ENCODE measurements around the gene CHCHD10.
A peak's percentile ranks its signal among the peaks of the same experiment; 100 is the strongest.

CHCHD10 gene

DNA sequence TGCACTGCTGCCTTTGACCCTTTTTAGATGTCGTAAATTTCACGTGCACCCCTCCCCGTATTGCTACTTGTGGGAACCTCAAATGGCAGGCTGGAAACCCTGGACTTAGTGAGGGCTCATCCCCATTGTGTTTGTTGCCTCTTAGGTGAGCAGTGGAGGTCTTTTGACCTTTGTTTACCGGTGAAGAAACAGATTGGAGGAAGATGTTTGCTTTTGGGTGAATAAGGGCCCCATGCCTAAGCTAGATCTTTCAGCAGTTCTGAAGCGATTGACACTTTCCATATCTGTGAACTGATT is 19.8 kb upstream of the CHCHD10 start:
- Histone ChIP-seq H3K27me3 (ENCODE audit: control insufficient read depth in 1 of 2, insufficient read depth in 1 of 2, low read length in 2 of 2) (no peaks in the 10 kb centered on the region), H2AFZ (ENCODE audit: low read depth, low read length) (no peak overlapping the region), H3K4me3 (ENCODE audit: insufficient read depth in 1 of 2, low read depth in 1 of 2, low read length in 2 of 2) (peak overlapping the region; percentile 59 to 97), H2BK5ac (ENCODE audit: low read depth, low read length, poor library complexity, severe bottlenecking) (no peak overlapping the region), H3K4me2 (ENCODE audit: low read length, poor library complexity, severe bottlenecking) (peak overlapping the region; percentile 82), H3K4ac (ENCODE audit: low read depth in 1 of 2, low read length in 2 of 2) (peak overlapping the region in 1 of 2 experiments; percentile 55), H2BK120ac (ENCODE audit: low read depth, low read length) (no peak overlapping the region), H3K79me1 (replicated peaks; ENCODE audit: low read length, poor library complexity, severe bottlenecking) (peaks cover 5% of the 10 kb centered on the region), H3K23ac (ENCODE audit: low read length in 2 of 2) (no peak overlapping the region), H3K9me3 (ENCODE audit: control insufficient read depth, low read length) (no peaks in the 10 kb centered on the region), H3K4me1 (ENCODE audit: control insufficient read depth, insufficient read depth, low read depth, low read length) (peaks cover 26% of the 10 kb centered on the region), H2AK5ac (ENCODE audit: low read length, severe bottlenecking) (no peak overlapping the region), H3K14ac (ENCODE audit: low read length in 2 of 2) (peak overlapping the region in 1 of 2 experiments; percentile 64), H4K8ac (ENCODE audit: low read length) (no peak overlapping the region), H3K9ac (ENCODE audit: low read length) (peak overlapping the region; percentile 97), H3K18ac (ENCODE audit: low read depth in 1 of 2, low read length in 2 of 2) (peak overlapping the region; percentile 26 to 80), H3K36me3 (ENCODE audit: control insufficient read depth in 1 of 2, insufficient read depth in 2 of 2, low read depth in 1 of 2, low read length in 2 of 2) (peaks cover 7 to 13% of the 10 kb centered on the region in 2 experiments), H4K91ac (ENCODE audit: low read length) (no peak overlapping the region), H2BK12ac (ENCODE audit: low read length in 2 of 2) (peak overlapping the region in 1 of 2 experiments; percentile 38), H2BK15ac (ENCODE audit: low read depth, poor library complexity, severe bottlenecking) (no peak overlapping the region), H3K27ac (ENCODE audit: low read length, poor library complexity, severe bottlenecking) (peak overlapping the region; percentile 30)
- WGBS: 5% methylated on average over 5 of the region's 5 CpGs
- DNase-seq: no peak

GRCh38 chr22:23786752-23787599 is 19.2 kb upstream of the CHCHD10 start, which contains the start of gene SMARCB1:
SMARCB1 (plus strand) TSS chr22:23786966; CDS start chr22:23787170, 204 bp downstream.
- Histone ChIP-seq H3K9me3 (ENCODE audit: control insufficient read depth, low read length) (no peaks in the 10 kb centered on the region), H2BK15ac (ENCODE audit: low read depth, poor library complexity, severe bottlenecking) (peak within 1 kb of the TSS; percentile 98), H3K4me1 (ENCODE audit: control insufficient read depth, insufficient read depth, low read depth, low read length) (peaks cover 28% of the 10 kb centered on the region), H4K8ac (ENCODE audit: low read length) (peak within 1 kb of the TSS; percentile 100), H3K27me3 (ENCODE audit: control insufficient read depth in 1 of 2, insufficient read depth in 1 of 2, low read length in 2 of 2) (no peaks in the 10 kb centered on the region), H4K91ac (ENCODE audit: low read length) (peak within 1 kb of the TSS; percentile 99), H3K4me3 (ENCODE audit: insufficient read depth in 1 of 2, low read depth in 1 of 2, low read length in 2 of 2) (peak within 1 kb of the TSS; percentile 94 to 97), H3K79me1 (replicated peaks; ENCODE audit: low read length, poor library complexity, severe bottlenecking) (peaks cover 1% of the 10 kb centered on the region), H3K27ac (ENCODE audit: low read length, poor library complexity, severe bottlenecking) (peak within 1 kb of the TSS; percentile 97), H3K18ac (ENCODE audit: low read depth in 1 of 2, low read length in 2 of 2) (peak within 1 kb of the TSS; percentile 98 to 100), H3K23ac (ENCODE audit: low read length in 2 of 2) (peak within 1 kb of the TSS; percentile 79 to 93), H3K4ac (ENCODE audit: low read depth in 1 of 2, low read length in 2 of 2) (peak within 1 kb of the TSS; percentile 100), H3K36me3 (ENCODE audit: control insufficient read depth in 1 of 2, insufficient read depth in 2 of 2, low read depth in 1 of 2, low read length in 2 of 2) (peaks cover 6 to 7% of the 10 kb centered on the region in 2 experiments), H2AK5ac (ENCODE audit: low read length, severe bottlenecking) (peak within 1 kb of the TSS; percentile 63), H3K4me2 (ENCODE audit: low read length, poor library complexity, severe bottlenecking) (peak within 1 kb of the TSS; percentile 82), H2BK120ac (ENCODE audit: low read depth, low read length) (peak within 1 kb of the TSS; percentile 100), H3K9ac (ENCODE audit: low read length) (peak within 1 kb of the TSS; percentile 97), H2BK5ac (ENCODE audit: low read depth, low read length, poor library complexity, severe bottlenecking) (peak within 1 kb of the TSS; percentile 100), H2BK12ac (ENCODE audit: low read length in 2 of 2) (peak within 1 kb of the TSS; percentile 28 to 61), H2AFZ (ENCODE audit: low read depth, low read length) (peak within 1 kb of the TSS; percentile 68), H3K14ac (ENCODE audit: low read length in 2 of 2) (peak within 1 kb of the TSS in 1 of 2 experiments; percentile 98)
- DNase-seq: peak; percentile 97
- under 1% methylated on average over 80 of the region's 97 CpGs for WGBS

GRCh38 chr22:23786261-23786710 is 18.5 kb upstream of the CHCHD10 start:
- Histone ChIP-seq H3K18ac (ENCODE audit: low read depth in 1 of 2, low read length in 2 of 2) (peak overlapping the region; percentile 6 to 61), H3K36me3 (ENCODE audit: control insufficient read depth in 1 of 2, insufficient read depth in 2 of 2, low read depth in 1 of 2, low read length in 2 of 2) (peaks cover under 1 to 6% of the 10 kb centered on the region in 2 experiments), H3K27me3 (ENCODE audit: control insufficient read depth in 1 of 2, insufficient read depth in 1 of 2, low read length in 2 of 2) (no peaks in the 10 kb centered on the region), H3K23ac (ENCODE audit: low read length in 2 of 2) (no peak overlapping the region), H2BK120ac (ENCODE audit: low read depth, low read length) (peak overlapping the region; percentile 50), H3K27ac (ENCODE audit: low read length, poor library complexity, severe bottlenecking) (peak overlapping the region; percentile 82), H2BK15ac (ENCODE audit: low read depth, poor library complexity, severe bottlenecking) (no peak overlapping the region), H3K9me3 (ENCODE audit: control insufficient read depth, low read length) (no peaks in the 10 kb centered on the region), H2BK12ac (ENCODE audit: low read length in 2 of 2) (peak overlapping the region; percentile 28 to 61), H2AK5ac (ENCODE audit: low read length, severe bottlenecking) (peak overlapping the region; percentile 23), H3K9ac (ENCODE audit: low read length) (peak overlapping the region; percentile 97), H3K4me3 (ENCODE audit: insufficient read depth in 1 of 2, low read depth in 1 of 2, low read length in 2 of 2) (peak overlapping the region in 1 of 2 experiments; percentile 75), H4K8ac (ENCODE audit: low read length) (peak overlapping the region; percentile 98), H3K4ac (ENCODE audit: low read depth in 1 of 2, low read length in 2 of 2) (peak overlapping the region in 1 of 2 experiments; percentile 35), H3K4me2 (ENCODE audit: low read length, poor library complexity, severe bottlenecking) (peak overlapping the region; percentile 70), H3K79me1 (replicated peaks; ENCODE audit: low read length, poor library complexity, severe bottlenecking) (peaks cover 1% of the 10 kb centered on the region), H3K14ac (ENCODE audit: low read length in 2 of 2) (peak overlapping the region in 1 of 2 experiments; percentile 9), H3K4me1 (ENCODE audit: control insufficient read depth, insufficient read depth, low read depth, low read length) (peaks cover 33% of the 10 kb centered on the region), H2BK5ac (ENCODE audit: low read depth, low read length, poor library complexity, severe bottlenecking) (no peak overlapping the region), H2AFZ (ENCODE audit: low read depth, low read length) (peak overlapping the region; percentile 29), H4K91ac (ENCODE audit: low read length) (peak overlapping the region; percentile 91)
- 89% methylated on average over 9 of the region's 9 CpGs for WGBS
- DNase-seq: no peak

DNA sequence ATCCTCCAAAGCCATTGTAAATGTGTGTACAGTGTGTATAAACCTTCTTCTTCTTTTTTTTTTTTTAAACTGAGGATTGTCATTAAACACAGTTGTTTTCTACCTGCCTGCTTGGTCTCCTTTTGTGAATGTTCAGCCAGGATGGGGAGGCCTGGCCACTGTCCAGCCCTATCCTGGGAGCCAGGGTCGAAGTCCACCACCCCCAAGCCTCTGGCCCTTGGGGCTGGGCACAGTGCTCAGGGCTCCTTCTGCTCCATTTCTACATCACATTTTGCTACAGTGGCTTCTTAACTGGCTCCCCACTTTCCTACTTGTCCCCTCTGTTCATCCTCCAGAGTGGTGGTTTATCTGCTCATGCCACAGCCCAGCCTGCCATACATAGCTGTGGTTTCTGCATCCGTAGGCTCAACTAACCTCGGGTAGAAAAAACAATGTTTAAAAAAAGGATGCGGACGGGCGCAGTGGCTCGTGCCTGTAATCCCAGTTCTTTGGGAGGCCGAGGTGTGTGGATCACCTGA is 16.5 kb upstream of the CHCHD10 start:
- no peaks in the 10 kb centered on the region for H3K9me3 ChIP-seq (ENCODE audit: control insufficient read depth, low read length)
- peak; percentile 67 for DNase-seq
- no peaks in the 10 kb centered on the region for H3K27me3 ChIP-seq (ENCODE audit: control insufficient read depth in 1 of 2, insufficient read depth in 1 of 2, low read length in 2 of 2)
- H3K27ac ChIP-seq (ENCODE audit: low read length, poor library complexity, severe bottlenecking): peak overlapping the region; percentile 73
- H3K9ac ChIP-seq (ENCODE audit: low read length): no peak overlapping the region
- H3K4me2 ChIP-seq (ENCODE audit: low read length, poor library complexity, severe bottlenecking): no peak overlapping the region
- peaks cover 1% of the 10 kb centered on the region for H3K79me1 ChIP-seq (replicated peaks; ENCODE audit: low read length, poor library complexity, severe bottlenecking)
- peak overlapping the region; percentile 53 to 67 for H2BK12ac ChIP-seq (ENCODE audit: low read length in 2 of 2)
- no peak overlapping the region for H3K4ac ChIP-seq (ENCODE audit: low read depth in 1 of 2, low read length in 2 of 2)
- no peak overlapping the region for H4K91ac ChIP-seq (ENCODE audit: low read length)
- H3K36me3 ChIP-seq (ENCODE audit: control insufficient read depth in 1 of 2, insufficient read depth in 2 of 2, low read depth in 1 of 2, low read length in 2 of 2): peaks cover 0 to 10% of the 10 kb centered on the region in 2 experiments
- H2AFZ ChIP-seq (ENCODE audit: low read depth, low read length): no peak overlapping the region
- H3K18ac ChIP-seq (ENCODE audit: low read depth in 1 of 2, low read length in 2 of 2): peak overlapping the region in 1 of 2 experiments; percentile 86
- peak overlapping the region; percentile 60 for H2BK15ac ChIP-seq (ENCODE audit: low read depth, poor library complexity, severe bottlenecking)
- no peak overlapping the region for H2BK5ac ChIP-seq (ENCODE audit: low read depth, low read length, poor library complexity, severe bottlenecking)
- no peak overlapping the region for H3K4me3 ChIP-seq (ENCODE audit: insufficient read depth in 1 of 2, low read depth in 1 of 2, low read length in 2 of 2)
- H3K14ac ChIP-seq (ENCODE audit: low read length in 2 of 2): no peak overlapping the region
- 70% methylated on average over 4 of the region's 8 CpGs for WGBS
- no peak overlapping the region for H4K8ac ChIP-seq (ENCODE audit: low read length)
- H2AK5ac ChIP-seq (ENCODE audit: low read length, severe bottlenecking): peak overlapping the region; percentile 94
- peaks cover 34% of the 10 kb centered on the region for H3K4me1 ChIP-seq (ENCODE audit: control insufficient read depth, insufficient read depth, low read depth, low read length)
- H2BK120ac ChIP-seq (ENCODE audit: low read depth, low read length): no peak overlapping the region
- H3K23ac ChIP-seq (ENCODE audit: low read length in 2 of 2): no peak overlapping the region
